ENCODE measurements around the gene EIF3I.

DNA sequence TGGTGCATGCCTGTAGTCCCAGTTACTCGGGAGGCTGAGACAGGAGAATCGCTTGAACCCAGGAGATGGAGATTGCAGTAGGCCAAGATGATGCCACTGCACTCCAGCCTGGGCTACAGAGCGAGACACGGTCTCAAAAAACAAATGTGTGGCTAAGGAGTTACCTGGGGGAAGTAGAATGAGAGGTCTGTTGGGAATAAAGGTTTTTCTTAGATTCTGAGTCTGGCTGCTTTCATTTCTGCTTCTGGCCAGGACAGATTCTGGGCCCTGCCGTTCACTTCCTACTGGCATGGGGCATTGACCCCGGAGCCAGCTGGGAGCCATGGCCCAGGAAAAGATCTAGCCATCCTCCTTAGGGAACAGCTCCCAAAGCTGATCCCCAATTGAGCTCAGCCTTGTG, 13.7 kb upstream of the EIF3I start:
- TF ChIP-seq POLR2AphosphoS5 (IDR thresholded peaks at IDR 0.05; ENCODE audit: low read length) = no peak
- no peak for TF ChIP-seq EZH2 (IDR thresholded peaks at IDR 0.05; ENCODE audit: borderline replicate concordance, control insufficient read depth, low read depth, low read length)
- TF ChIP-seq POLR2A (IDR thresholded peaks at IDR 0.05; ENCODE audit: low read depth, low read length) = no peak
- no peak for TF ChIP-seq CEBPB (IDR thresholded peaks at IDR 0.05; ENCODE audit: borderline replicate concordance in 1 of 2, low read depth in 2 of 2, low read length in 2 of 2)
- TF ChIP-seq MEF2B (IDR thresholded peaks at IDR 0.05; ENCODE audit: partially characterized antibody, poor library complexity, severe bottlenecking) = no peak
- no peak for TF ChIP-seq TARDBP (IDR thresholded peaks at IDR 0.05; ENCODE audit: borderline replicate concordance)
- TF ChIP-seq HDAC2 (IDR thresholded peaks at IDR 0.05) = no peak
- TF ChIP-seq EP300 (IDR thresholded peaks at IDR 0.05; ENCODE audit: borderline replicate concordance in 1 of 2, control insufficient read depth in 1 of 2, low read depth in 2 of 2, low read length in 2 of 2) = no peak
- TF ChIP-seq, protein P1, sequence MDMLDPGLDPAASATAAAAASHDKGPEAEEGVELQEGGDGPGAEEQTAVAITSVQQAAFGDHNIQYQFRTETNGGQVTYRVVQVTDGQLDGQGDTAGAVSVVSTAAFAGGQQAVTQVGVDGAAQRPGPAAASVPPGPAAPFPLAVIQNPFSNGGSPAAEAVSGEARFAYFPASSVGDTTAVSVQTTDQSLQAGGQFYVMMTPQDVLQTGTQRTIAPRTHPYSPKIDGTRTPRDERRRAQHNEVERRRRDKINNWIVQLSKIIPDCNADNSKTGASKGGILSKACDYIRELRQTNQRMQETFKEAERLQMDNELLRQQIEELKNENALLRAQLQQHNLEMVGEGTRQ (IDR thresholded peaks at IDR 0.05; ENCODE audit: borderline replicate concordance, low read depth, low read length) = no peak
- no peak for TF ChIP-seq BRCA1 (IDR thresholded peaks at IDR 0.05; ENCODE audit: low read depth, low read length)
- no peak for TF ChIP-seq TCF12 (IDR thresholded peaks at IDR 0.05; ENCODE audit: low read depth, low read length)
- TF ChIP-seq, protein P2, sequence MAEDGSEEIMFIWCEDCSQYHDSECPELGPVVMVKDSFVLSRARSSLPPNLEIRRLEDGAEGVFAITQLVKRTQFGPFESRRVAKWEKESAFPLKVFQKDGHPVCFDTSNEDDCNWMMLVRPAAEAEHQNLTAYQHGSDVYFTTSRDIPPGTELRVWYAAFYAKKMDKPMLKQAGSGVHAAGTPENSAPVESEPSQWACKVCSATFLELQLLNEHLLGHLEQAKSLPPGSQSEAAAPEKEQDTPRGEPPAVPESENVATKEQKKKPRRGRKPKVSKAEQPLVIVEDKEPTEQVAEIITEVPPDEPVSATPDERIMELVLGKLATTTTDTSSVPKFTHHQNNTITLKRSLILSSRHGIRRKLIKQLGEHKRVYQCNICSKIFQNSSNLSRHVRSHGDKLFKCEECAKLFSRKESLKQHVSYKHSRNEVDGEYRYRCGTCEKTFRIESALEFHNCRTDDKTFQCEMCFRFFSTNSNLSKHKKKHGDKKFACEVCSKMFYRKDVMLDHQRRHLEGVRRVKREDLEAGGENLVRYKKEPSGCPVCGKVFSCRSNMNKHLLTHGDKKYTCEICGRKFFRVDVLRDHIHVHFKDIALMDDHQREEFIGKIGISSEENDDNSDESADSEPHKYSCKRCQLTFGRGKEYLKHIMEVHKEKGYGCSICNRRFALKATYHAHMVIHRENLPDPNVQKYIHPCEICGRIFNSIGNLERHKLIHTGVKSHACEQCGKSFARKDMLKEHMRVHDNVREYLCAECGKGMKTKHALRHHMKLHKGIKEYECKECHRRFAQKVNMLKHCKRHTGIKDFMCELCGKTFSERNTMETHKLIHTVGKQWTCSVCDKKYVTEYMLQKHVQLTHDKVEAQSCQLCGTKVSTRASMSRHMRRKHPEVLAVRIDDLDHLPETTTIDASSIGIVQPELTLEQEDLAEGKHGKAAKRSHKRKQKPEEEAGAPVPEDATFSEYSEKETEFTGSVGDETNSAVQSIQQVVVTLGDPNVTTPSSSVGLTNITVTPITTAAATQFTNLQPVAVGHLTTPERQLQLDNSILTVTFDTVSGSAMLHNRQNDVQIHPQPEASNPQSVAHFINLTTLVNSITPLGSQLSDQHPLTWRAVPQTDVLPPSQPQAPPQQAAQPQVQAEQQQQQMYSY (CRISPR knock-in tag; IDR thresholded peaks at IDR 0.05) = no peak
- no peak for TF ChIP-seq JUND (IDR thresholded peaks at IDR 0.05; ENCODE audit: low read depth, low read length)

Measured in GM12878 (cell line).